H9 (cell line): ENCODE data around the gene SPINK1. TPM values are rescaled to one million over a fixed set of nuclear protein-coding genes. Genes with fewer than 3 reads are reported as not detected.

Source experiments
- DNase-seq: peaks from one replicate; pipeline ENCODE4 v3.0.0-alpha.2; 2017
- H2AFZ ChIP-seq: one replicate; pipeline ENCODE4 v1.6.1; 2013; ENCODE audit warnings: mild to moderate bottlenecking, low read length, control low read depth, moderate library complexity
- H2AK5ac ChIP-seq: 2 replicates; pipeline ENCODE4 v1.6.1; 2013; ENCODE audit warnings: low read length, control low read depth, mixed read lengths; ENCODE audit not compliant: insufficient read length
- H2BK120ac ChIP-seq: one replicate; pipeline ENCODE4 v1.6.1; 2013; ENCODE audit warnings: low read depth, mild to moderate bottlenecking, low read length, control low read depth, inconsistent platforms; ENCODE audit not compliant: poor library complexity, severe bottlenecking
- H2BK12ac ChIP-seq: 2 replicates; pipeline ENCODE4 v1.6.1; 2013; ENCODE audit warnings: low read length, control low read depth, mixed read lengths, low read depth; ENCODE audit not compliant: insufficient read length
- H2BK15ac ChIP-seq: 2 replicates; pipeline ENCODE4 v1.6.1; 2013; ENCODE audit warnings: low read depth, low read length, control low read depth
- H2BK20ac ChIP-seq: one replicate; pipeline ENCODE4 v1.6.1; 2013; ENCODE audit warnings: low read depth, mild to moderate bottlenecking, low read length, control low read depth, inconsistent platforms; ENCODE audit not compliant: poor library complexity, severe bottlenecking
- H2BK5ac ChIP-seq: 2 replicates; pipeline ENCODE4 v1.6.1; 2013; ENCODE audit warnings: low read length, control low read depth, mixed read lengths; ENCODE audit not compliant: insufficient read length
- H3K14ac ChIP-seq: 2 replicates; pipeline ENCODE4 v1.6.1; 2013; ENCODE audit warnings: low read length, control low read depth; ENCODE audit not compliant: insufficient read depth
- H3K18ac ChIP-seq: 2 replicates; pipeline ENCODE4 v1.6.1; 2013; ENCODE audit warnings: low read depth, mild to moderate bottlenecking, mixed read lengths, low read length, control low read depth; ENCODE audit not compliant: insufficient read length
- H3K23ac ChIP-seq: 2 replicates; pipeline ENCODE4 v1.6.1; 2013; ENCODE audit warnings: low read length, control low read depth, mixed read lengths, low read depth; ENCODE audit not compliant: insufficient read length
- H3K23me2 ChIP-seq: 2 replicates; pipeline ENCODE4 v1.6.1; 2013; ENCODE audit warnings: low read depth, mild to moderate bottlenecking, mixed read lengths, low read length, control low read depth; ENCODE audit not compliant: insufficient read length, poor library complexity, severe bottlenecking
- H3K27ac ChIP-seq: 2 replicates; pipeline ENCODE4 v1.5.1; 2013; ENCODE audit warnings: low read length, control low read depth, mixed read lengths, low read depth; ENCODE audit not compliant: insufficient read length
- H3K27me3 ChIP-seq: 2 replicates; pipeline ENCODE4 v1.6.1; 2013; ENCODE audit warnings: low read length, control low read depth, inconsistent platforms; ENCODE audit not compliant: insufficient read depth
- H3K4ac ChIP-seq: 2 replicates; pipeline ENCODE4 v1.6.1; 2013; ENCODE audit warnings: low read depth, mild to moderate bottlenecking, control low read depth, inconsistent platforms, low read length, moderate library complexity
- H3K4me1 ChIP-seq: 2 replicates; pipeline ENCODE4 v1.6.1; 2013; ENCODE audit warnings: low read length, control low read depth, inconsistent platforms; ENCODE audit not compliant: insufficient read depth
- H3K4me2 ChIP-seq: 2 replicates; pipeline ENCODE4 v1.6.1; 2013; ENCODE audit warnings: low read length, control low read depth, mixed read lengths; ENCODE audit not compliant: insufficient read length, insufficient read depth
- H3K56ac ChIP-seq: 2 replicates; pipeline ENCODE4 v1.6.1; 2013; ENCODE audit warnings: low read depth, mild to moderate bottlenecking, mixed read lengths, low read length, control low read depth; ENCODE audit not compliant: insufficient read length
- H3K79me1 ChIP-seq: 2 replicates; pipeline ENCODE4 v1.6.1; 2013; ENCODE audit warnings: low read depth, mild to moderate bottlenecking, moderate library complexity, low read length, control low read depth, inconsistent platforms; ENCODE audit not compliant: insufficient read depth, poor library complexity, severe bottlenecking
- H3K79me2 ChIP-seq: 2 replicates; pipeline ENCODE4 v1.6.1; 2013; ENCODE audit warnings: low read length, control low read depth, inconsistent platforms; ENCODE audit not compliant: insufficient read depth
- H3K9ac ChIP-seq: 2 replicates; pipeline ENCODE4 v1.6.1; 2013; ENCODE audit warnings: low read length, control low read depth, mixed read lengths; ENCODE audit not compliant: insufficient read length; ENCODE audit errors: extremely low read depth
- H3K9me3 ChIP-seq: one replicate; pipeline ENCODE4 v1.6.1; 2013; ENCODE audit warnings: low read depth, low read length, inconsistent platforms; ENCODE audit not compliant: control insufficient read depth
- H3T11ph ChIP-seq: one replicate; pipeline ENCODE4 v1.6.1; 2013; ENCODE audit warnings: mild to moderate bottlenecking, low read length, control low read depth, inconsistent platforms
- H4K20me1 ChIP-seq: one replicate; pipeline ENCODE4 v1.6.1; 2013; ENCODE audit not compliant: control insufficient read depth, insufficient read length, insufficient read depth
- H4K5ac ChIP-seq: 2 replicates; pipeline ENCODE4 v1.6.1; 2013; ENCODE audit warnings: low read depth, mild to moderate bottlenecking, mixed read lengths, low read length, control low read depth; ENCODE audit not compliant: insufficient read length
- H4K8ac ChIP-seq: replicated peaks from 2 replicates; pipeline ENCODE4 v1.6.1; 2013; ENCODE audit warnings: low read length, control low read depth, mixed read lengths, low read depth; ENCODE audit not compliant: insufficient read length
- H4K91ac ChIP-seq: 2 replicates; pipeline ENCODE4 v1.6.1; 2013; ENCODE audit warnings: low read depth, mild to moderate bottlenecking, moderate library complexity, mixed read lengths, low read length, control low read depth; ENCODE audit not compliant: insufficient read length
- H3K27ac Mint-ChIP-seq, 3 experiments: 2 replicates in 2 of 3; 3 replicates in 1 of 3; pipeline ENCODE4 v1.8.0; 2020 to 2021; ENCODE audit warnings: mixed read lengths in 3 of 3, mild to moderate bottlenecking in 1 of 3, moderate library complexity in 1 of 3
- H3K27me3 Mint-ChIP-seq: 2 replicates; pipeline ENCODE4 v1.8.0; 2021; ENCODE audit warnings: low read depth, mild to moderate bottlenecking, moderate library complexity, mixed read lengths
- H3K36me3 Mint-ChIP-seq, 3 experiments: 2 replicates in 2 of 3; 3 replicates in 1 of 3; pipeline ENCODE4 v1.8.0; 2020 to 2021; ENCODE audit warnings: low read depth in 3 of 3, mixed read lengths in 3 of 3; ENCODE audit not compliant: insufficient read depth in 1 of 3
- H3K4me1 Mint-ChIP-seq, 2 experiments: 2 replicates each; pipeline ENCODE4 v1.8.0; 2020; ENCODE audit warnings: mixed read lengths in 2 of 2
- H3K4me3 Mint-ChIP-seq, 2 experiments: 2 replicates in 1 of 2; 3 replicates in 1 of 2; pipeline ENCODE4 v1.8.0; 2020 to 2021; ENCODE audit warnings: mild to moderate bottlenecking in 2 of 2, mixed read lengths in 2 of 2, moderate library complexity in 1 of 2
- H3K9me3 Mint-ChIP-seq, 2 experiments: 2 replicates in 1 of 2; 3 replicates in 1 of 2; pipeline ENCODE4 v1.8.0; 2020; ENCODE audit warnings: mild to moderate bottlenecking in 2 of 2, mixed read lengths in 2 of 2, moderate library complexity in 1 of 2
- CTCF ChIP-seq: fragments of 200-600 bp; sonication (generic); conservative IDR thresholded peaks from 3 replicates; pipeline ENCODE4 v1.8.0; 2021; ENCODE audit warnings: antibody characterized with exemption, mild to moderate bottlenecking
- WGBS: extraction: QIAGEN DNeasy Blood & Tissue Kit; methylation state at CpG from one replicate; pipeline ENCODE4 v1.1.7; 2013; ENCODE audit warnings: missing lambda C conversion rate, low lambda C conversion rate, mixed read lengths; ENCODE audit not compliant: insufficient read length; ENCODE audit errors: extremely low coverage; 5-methylcytosine and 5-hydroxymethylcytosine counted together
- total RNA-seq: library from RNA; stranded (reverse); gene quantifications from 2 replicates; pipeline ENCODE4 v1.2.1, GENCODE V29; 2021

Gene SPINK1
- total RNA-seq, 1 experiment from 2014 or later: 3.1 TPM

GRCh38 chr5:147804334-147804733, 27.1 kb downstream of the SPINK1 start:
- H3K9me3 Mint-ChIP-seq: no peaks in the 10 kb centered on the region
- DNase-seq: no peak
- H3K23ac ChIP-seq: no peak overlapping the region
- no peak overlapping the region for H4K8ac ChIP-seq
- no peak overlapping the region for H2BK5ac ChIP-seq
- H3K27me3 Mint-ChIP-seq: peaks cover 2% of the 10 kb centered on the region; the same call in 1 of the 2 replicates
- H3K14ac ChIP-seq: no peak overlapping the region; the same call in 1 of the 2 replicates
- TF ChIP-seq CTCF: no peak
- WGBS: no CpG with 5 or more reads among the region's 3 CpGs
- no peaks in the 10 kb centered on the region for H3K79me1 ChIP-seq
- H3K27ac Mint-ChIP-seq: no peak overlapping the region
- no peak overlapping the region for H3K4ac ChIP-seq
- H3K79me2 ChIP-seq: no peaks in the 10 kb centered on the region
- H2AFZ ChIP-seq: no peak overlapping the region
- no peak overlapping the region for H3K4me3 Mint-ChIP-seq
- no peak overlapping the region for H4K91ac ChIP-seq
- H4K20me1 ChIP-seq: no peaks in the 10 kb centered on the region
- no peak overlapping the region for H3K56ac ChIP-seq
- H3K4me1 ChIP-seq: no peaks in the 10 kb centered on the region
- no peak overlapping the region for H2BK12ac ChIP-seq
- no peak overlapping the region for H3K27ac ChIP-seq
- H2BK120ac ChIP-seq: no peak overlapping the region
- H3K36me3 Mint-ChIP-seq: no peaks in the 10 kb centered on the region
- no peak overlapping the region for H3K4me2 ChIP-seq
- no peak overlapping the region for H4K5ac ChIP-seq
- H3K18ac ChIP-seq: no peak overlapping the region
- no peaks in the 10 kb centered on the region for H3K9me3 ChIP-seq
- H3K27me3 ChIP-seq: no peaks in the 10 kb centered on the region
- H2BK15ac ChIP-seq: no peak overlapping the region
- H3K23me2 ChIP-seq: no peaks in the 10 kb centered on the region
- peaks cover 3 to 8% of the 10 kb centered on the region in 2 experiments; a peak in 1 of 4 replicates for H3K4me1 Mint-ChIP-seq
- no peak overlapping the region for H3T11ph ChIP-seq
- H2BK20ac ChIP-seq: no peak overlapping the region
- H2AK5ac ChIP-seq: no peak overlapping the region
- no peak overlapping the region for H3K9ac ChIP-seq
